Measurements from ENCODE around the gene PLEKHA5.

- no peak for TF ChIP-seq CTCF (conservative IDR thresholded peaks at IDR 0.05; ENCODE audit: low read depth, low read length)
- no peak for TF ChIP-seq USF2 (IDR thresholded peaks at IDR 0.05; ENCODE audit: low read depth, low read length)
- no peak for TF ChIP-seq POLR2A (IDR thresholded peaks at IDR 0.05; ENCODE audit: low read depth, low read length)
- TF ChIP-seq FOS (IDR thresholded peaks at IDR 0.05; ENCODE audit: low read depth, low read length), result no peak
- no peak for TF ChIP-seq RCOR1 (IDR thresholded peaks at IDR 0.05; ENCODE audit: insufficient replicate concordance, low read length)
- no peak for TF ChIP-seq RFX5 (IDR thresholded peaks at IDR 0.05; ENCODE audit: low read depth, low read length)
- TF ChIP-seq RAD21 (IDR thresholded peaks at IDR 0.05; ENCODE audit: low read length), result no peak
- no peak for TF ChIP-seq MAFK (IDR thresholded peaks at IDR 0.05; ENCODE audit: low read depth, low read length)
- TF ChIP-seq BHLHE40 (IDR thresholded peaks at IDR 0.05; ENCODE audit: low read depth, low read length), result no peak
- no peak for TF ChIP-seq ELK1 (IDR thresholded peaks at IDR 0.05; ENCODE audit: borderline replicate concordance, low read depth, low read length)
- TF ChIP-seq CEBPB (IDR thresholded peaks at IDR 0.05; ENCODE audit: low read depth, low read length), result no peak
- no peak for TF ChIP-seq SMC3 (IDR thresholded peaks at IDR 0.05; ENCODE audit: low read depth, low read length)
Observed at GRCh38 chr12:19227190-19227879, 97.8 kb downstream of the PLEKHA5 start.

Data from IMR-90 (cell line).